HG03095 (cell line): ENCODE results near the gene NAALADL2.

Experiments used
- ATAC-seq: cut with Tn5 transposase; IDR thresholded peaks from one replicate; pipeline ENCODE4 v1.9.1; 2021; ENCODE audit warnings: moderate library complexity; ENCODE audit not compliant: unreplicated experiment

Gene NAALADL2

GRCh38 chr3:174884776-174885568 lies 25.8 kb downstream of the NAALADL2 start:
- ATAC-seq = no peak

- no peak for ATAC-seq
These were observed 32.5 kb downstream of the NAALADL2 start for GRCh38 chr3:174891524-174892203.

- no peak for ATAC-seq
These were observed 47.9 kb downstream of the NAALADL2 start for GRCh38 chr3:174907027-174907426.

- ATAC-seq = no peak
These were observed 48.7 kb downstream of the NAALADL2 start for GRCh38 chr3:174907628-174908407.

- ATAC-seq = no peak
These were observed 72.6 kb downstream of the NAALADL2 start for GRCh38 chr3:174931473-174932353.

- no peak for ATAC-seq
These were observed 77.5 kb downstream of the NAALADL2 start for GRCh38 chr3:174936590-174936989.

- no peak for ATAC-seq
These were observed 78.3 kb downstream of the NAALADL2 start for GRCh38 chr3:174937478-174937877.

- ATAC-seq = no peak
These were observed 79.0 kb downstream of the NAALADL2 start for GRCh38 chr3:174938102-174938501.

GRCh38 chr3:174940151-174940550 lies 81.0 kb downstream of the NAALADL2 start:
- ATAC-seq = no peak

- ATAC-seq = no peak
These were observed 86.1 kb downstream of the NAALADL2 start for GRCh38 chr3:174945276-174945675.

GRCh38 chr3:174945951-174946350 lies 86.8 kb downstream of the NAALADL2 start:
- ATAC-seq = no peak

- ATAC-seq = no peak
These were observed 90.4 kb downstream of the NAALADL2 start for GRCh38 chr3:174949523-174949922.

GRCh38 chr3:174951034-174951433 lies 91.9 kb downstream of the NAALADL2 start:
- no peak for ATAC-seq

GRCh38 chr3:174951498-174952005 lies 92.4 kb downstream of the NAALADL2 start:
- ATAC-seq = no peak

GRCh38 chr3:174953068-174953467 lies 93.9 kb downstream of the NAALADL2 start:
- ATAC-seq = no peak

GRCh38 chr3:174955513-174956016 lies 96.4 kb downstream of the NAALADL2 start:
- ATAC-seq = no peak

GRCh38 chr3:174957081-174957480 lies 97.9 kb downstream of the NAALADL2 start:
- ATAC-seq = no peak

- ATAC-seq = no peak
These were observed 98.4 kb downstream of the NAALADL2 start for GRCh38 chr3:174957551-174958001.

- ATAC-seq = no peak
These were observed 99.7 kb downstream of the NAALADL2 start for GRCh38 chr3:174958671-174959328.
